ENCODE data around the gene ZDHHC14. TPM values are rescaled to one million over a fixed set of nuclear protein-coding genes. Genes with fewer than 3 reads are reported as not detected.

ZDHHC14 gene
- total and polyA plus RNA-seq, 2 of the 8 experiments (the other 6 are each of a cell fraction or from before 2014, with no cell fraction given) = 2.9 to 5.3 TPM

- ChIA-PET POLR2A (ENCODE audit: partially characterized antibody) (no interaction called here), CTCF (ENCODE audit: partially characterized antibody) (interaction anchor here (1.0 to 2.7 kb wide), 4 partner anchors 10 to 337 kb away, joined by 3 to 10 read pairs (median 3); partner anchors contain the start of gene TMEM242)
- no peak overlapping the region for H3K18ac ChIP-seq (ENCODE audit: extremely low read depth, low read length)
- H2BK12ac ChIP-seq (ENCODE audit: low read depth, low read length) = peak overlapping the region; percentile 61; the same call in 1 of the 2 replicates
- no peaks in the 10 kb centered on the region for H4K20me1 ChIP-seq (replicated peaks in 1 of 2; ENCODE audit: control insufficient read depth in 1 of 2, insufficient read depth in 2 of 2, low read length in 2 of 2)
- H3K79me1 ChIP-seq (ENCODE audit: low read depth, low read length) = no peaks in the 10 kb centered on the region
- no peaks in the 10 kb centered on the region for H3K9me3 ChIP-seq (ENCODE audit: insufficient read depth in 2 of 2, low read depth in 1 of 2, low read length in 1 of 2)
- H3K4me1 ChIP-seq (replicated peaks in 1 of 4; ENCODE audit: control insufficient read depth in 3 of 4, insufficient read depth in 4 of 4, low read length in 3 of 4) = peaks cover 0 to 3% (median 0%) of the 10 kb centered on the region in 4 experiments; a peak in 1 of 7 replicates
- H3K36me3 ChIP-seq (ENCODE audit: control insufficient read depth in 2 of 4, insufficient read depth in 4 of 4, low read length in 3 of 4) = no peaks in the 10 kb centered on the region
- H3K14ac ChIP-seq (ENCODE audit: insufficient read length) = no peak overlapping the region
- no peak overlapping the region for H4K5ac ChIP-seq (ENCODE audit: insufficient read length, low read depth, low read length)
- DNase-seq (ENCODE audit: low read depth in 1 of 2, low spot score in 2 of 2) (no peak), FAIRE-seq (no peak)
- H4K8ac ChIP-seq (ENCODE audit: extremely low read depth, insufficient read depth, low read length) = no peak overlapping the region
- no peak overlapping the region for H2BK120ac ChIP-seq (replicated peaks; ENCODE audit: low read depth, low read length)
- H3K79me2 ChIP-seq (ENCODE audit: control insufficient read depth in 1 of 2, insufficient read depth in 2 of 2, low read length in 2 of 2) = no peaks in the 10 kb centered on the region
- H3K4ac ChIP-seq (replicated peaks; ENCODE audit: insufficient read length, low read depth, low read length) = no peak overlapping the region
- H3K23ac ChIP-seq (ENCODE audit: insufficient read length) = no peak overlapping the region
- H2BK5ac ChIP-seq (ENCODE audit: low read depth, low read length) = no peak overlapping the region
- no peak overlapping the region; the same call in 1 of the 2 replicates for H2BK20ac ChIP-seq (ENCODE audit: low read length)
- H4K91ac ChIP-seq (replicated peaks; ENCODE audit: insufficient read length, low read length) = no peak overlapping the region
- H2AK5ac ChIP-seq (ENCODE audit: low read depth, low read length) = no peak overlapping the region
- H2AFZ ChIP-seq (ENCODE audit: low read length) = no peak overlapping the region
- H2BK15ac ChIP-seq (ENCODE audit: low read length) = no peak overlapping the region
- no peaks in the 10 kb centered on the region for H3K27me3 ChIP-seq (replicated peaks in 1 of 4; ENCODE audit: control insufficient read depth in 3 of 4, extremely low read depth in 1 of 4, insufficient read depth in 3 of 4, low read length in 3 of 4)
- no peak overlapping the region for H3K27ac ChIP-seq (ENCODE audit: low read depth, low read length)
- H3K4me2 ChIP-seq (ENCODE audit: insufficient read depth in 1 of 2, low read depth in 2 of 2, low read length in 2 of 2) = no peak overlapping the region
- WGBS, 2 experiments (ENCODE audit: extremely low coverage in 1 of 2, insufficient coverage in 1 of 2, insufficient read length in 1 of 2, insufficient replicate concordance in 2 of 2, low coverage in 1 of 2, low lambda C conversion rate in 2 of 2, missing lambda C conversion rate in 1 of 2) = 88% methylated on average over 16 of the region's 19 CpGs; no CpG with 5 or more reads in 1 of the 2 experiments
- H3K23me2 ChIP-seq (ENCODE audit: low read depth, low read length) = no peaks in the 10 kb centered on the region
- no peak overlapping the region for H3K4me3 ChIP-seq (ENCODE audit: extremely low read depth in 1 of 4, insufficient read depth in 2 of 4, low read depth in 3 of 4, low read length in 4 of 4)
- H3K56ac ChIP-seq (replicated peaks; ENCODE audit: insufficient read length, low read depth, low read length) = no peak overlapping the region
- no peak overlapping the region for H3K9ac ChIP-seq (replicated peaks in 1 of 4; ENCODE audit: extremely low read depth in 1 of 4, low read depth in 3 of 4, low read length in 3 of 4)
- TF ChIP-seq USF2 (IDR thresholded peaks at IDR 0.05; ENCODE audit: low read length) = no peak
- TF ChIP-seq CEBPB (IDR thresholded peaks at IDR 0.05; ENCODE audit: low read depth, low read length) = no peak
- TF ChIP-seq NRF1 (IDR thresholded peaks at IDR 0.05; ENCODE audit: low read depth, low read length) = no peak
- TF ChIP-seq CREB1 (IDR thresholded peaks at IDR 0.05) = no peak
- TF ChIP-seq SP1 (IDR thresholded peaks at IDR 0.05; ENCODE audit: low read depth, low read length) = no peak
- TF ChIP-seq RBBP5 (IDR thresholded peaks at IDR 0.05; ENCODE audit: borderline replicate concordance, low read depth, low read length) = no peak
- no peak for TF ChIP-seq TAF7 (optimal IDR thresholded peaks at IDR 0.05; ENCODE audit: borderline replicate concordance, low read depth, low read length)
- no peak for TF ChIP-seq RAD21 (IDR thresholded peaks at IDR 0.05 in 1 of 2, conservative IDR thresholded peaks at IDR 0.05 in 1 of 2; ENCODE audit: low read depth in 2 of 2, low read length in 2 of 2)
- TF ChIP-seq POU5F1 (IDR thresholded peaks at IDR 0.05; ENCODE audit: low read depth, low read length) = no peak
- no peak for TF ChIP-seq ZNF274 (IDR thresholded peaks at IDR 0.05; ENCODE audit: borderline replicate concordance, extremely low read depth, low read length)
- TF ChIP-seq POLR2AphosphoS5 (IDR thresholded peaks at IDR 0.05; ENCODE audit: low read depth, low read length) = no peak
- no peak for TF ChIP-seq MAX (IDR thresholded peaks at IDR 0.05)
Measured at GRCh38 chr6:157659536-157660271, 278.7 kb downstream of the ZDHHC14 start.
